ENCODE data around the gene KRT73. TPM values are rescaled to one million over a fixed set of nuclear protein-coding genes. Genes with fewer than 3 reads are reported as not detected.

The KRT73 gene
- total and polyA plus RNA-seq, 4 donors: not detected

DNA sequence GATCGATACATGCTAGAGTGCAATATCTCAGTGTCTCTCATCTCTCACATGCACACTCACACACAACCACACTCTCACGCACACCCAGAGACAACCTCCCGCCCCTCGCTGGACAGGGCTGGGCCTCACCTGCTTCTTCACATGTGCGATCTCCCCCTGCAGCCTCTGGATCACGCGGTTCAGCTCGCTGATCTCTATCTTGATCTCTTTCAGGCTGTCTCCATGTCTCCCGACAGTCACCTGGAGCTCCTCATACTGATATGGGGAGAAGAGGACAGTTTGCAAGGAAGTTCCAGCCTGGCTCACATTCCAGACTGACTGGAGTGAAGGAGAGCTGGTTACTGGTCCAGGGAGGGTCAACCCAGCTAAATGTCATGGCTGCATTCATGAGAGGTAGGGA, 29.2 kb upstream of the KRT73 start (continued):
- TF ChIP-seq, protein P1, sequence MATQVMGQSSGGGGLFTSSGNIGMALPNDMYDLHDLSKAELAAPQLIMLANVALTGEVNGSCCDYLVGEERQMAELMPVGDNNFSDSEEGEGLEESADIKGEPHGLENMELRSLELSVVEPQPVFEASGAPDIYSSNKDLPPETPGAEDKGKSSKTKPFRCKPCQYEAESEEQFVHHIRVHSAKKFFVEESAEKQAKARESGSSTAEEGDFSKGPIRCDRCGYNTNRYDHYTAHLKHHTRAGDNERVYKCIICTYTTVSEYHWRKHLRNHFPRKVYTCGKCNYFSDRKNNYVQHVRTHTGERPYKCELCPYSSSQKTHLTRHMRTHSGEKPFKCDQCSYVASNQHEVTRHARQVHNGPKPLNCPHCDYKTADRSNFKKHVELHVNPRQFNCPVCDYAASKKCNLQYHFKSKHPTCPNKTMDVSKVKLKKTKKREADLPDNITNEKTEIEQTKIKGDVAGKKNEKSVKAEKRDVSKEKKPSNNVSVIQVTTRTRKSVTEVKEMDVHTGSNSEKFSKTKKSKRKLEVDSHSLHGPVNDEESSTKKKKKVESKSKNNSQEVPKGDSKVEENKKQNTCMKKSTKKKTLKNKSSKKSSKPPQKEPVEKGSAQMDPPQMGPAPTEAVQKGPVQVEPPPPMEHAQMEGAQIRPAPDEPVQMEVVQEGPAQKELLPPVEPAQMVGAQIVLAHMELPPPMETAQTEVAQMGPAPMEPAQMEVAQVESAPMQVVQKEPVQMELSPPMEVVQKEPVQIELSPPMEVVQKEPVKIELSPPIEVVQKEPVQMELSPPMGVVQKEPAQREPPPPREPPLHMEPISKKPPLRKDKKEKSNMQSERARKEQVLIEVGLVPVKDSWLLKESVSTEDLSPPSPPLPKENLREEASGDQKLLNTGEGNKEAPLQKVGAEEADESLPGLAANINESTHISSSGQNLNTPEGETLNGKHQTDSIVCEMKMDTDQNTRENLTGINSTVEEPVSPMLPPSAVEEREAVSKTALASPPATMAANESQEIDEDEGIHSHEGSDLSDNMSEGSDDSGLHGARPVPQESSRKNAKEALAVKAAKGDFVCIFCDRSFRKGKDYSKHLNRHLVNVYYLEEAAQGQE (IDR thresholded peaks at IDR 0.05): no peak
- TF ChIP-seq FOXA2 (IDR thresholded peaks at IDR 0.05): no peak
- no peak for TF ChIP-seq GABPA (IDR thresholded peaks at IDR 0.05 in 1 of 2, conservative IDR thresholded peaks at IDR 0.05 in 1 of 2)
- TF ChIP-seq HNF4A (conservative IDR thresholded peaks at IDR 0.05): no peak
- TF ChIP-seq HNF4G (IDR thresholded peaks at IDR 0.05): no peak
- TF ChIP-seq NR2F2 (IDR thresholded peaks at IDR 0.05): no peak

DNA sequence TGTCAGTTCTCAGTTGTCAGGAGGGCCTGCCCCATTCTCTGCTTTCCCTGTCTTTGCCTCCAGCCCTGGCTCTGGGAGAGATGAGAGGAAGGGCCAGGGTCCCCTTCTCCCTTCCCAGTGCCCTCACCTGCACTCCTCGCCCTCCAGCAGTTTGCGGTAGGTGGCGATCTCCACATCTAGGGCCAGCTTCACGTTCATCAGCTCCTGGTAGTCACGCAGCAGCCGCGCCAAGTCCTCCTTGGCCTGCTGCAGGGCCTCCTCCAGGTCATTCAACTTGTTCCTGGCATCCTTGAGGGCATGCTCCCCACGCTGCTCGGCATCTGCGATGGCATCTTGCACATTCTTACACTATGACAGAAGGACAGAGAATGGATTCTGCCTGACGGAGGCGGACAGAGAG, 28.3 kb upstream of the KRT73 start:
- no peak overlapping the region for H3K4me3 ChIP-seq (ENCODE audit: low read depth in 1 of 3, low read length in 3 of 3)
- H3K36me3 ChIP-seq (ENCODE audit: control insufficient read depth in 4 of 4, insufficient read depth in 3 of 4, low read depth in 1 of 4, low read length in 3 of 4): no peaks in the 10 kb centered on the region
- TF ChIP-seq NR2F2 (IDR thresholded peaks at IDR 0.05) (no peak), HNF4A (conservative IDR thresholded peaks at IDR 0.05) (no peak), RXRA (IDR thresholded peaks at IDR 0.05) (no peak), GABPA (IDR thresholded peaks at IDR 0.05 in 1 of 2, conservative IDR thresholded peaks at IDR 0.05 in 1 of 2) (no peak), JUND (IDR thresholded peaks at IDR 0.05) (no peak), FOXA2 (IDR thresholded peaks at IDR 0.05) (no peak), EGR1 (IDR thresholded peaks at IDR 0.05; ENCODE audit: low read depth in 2 of 2) (no peak), RAD21 (IDR thresholded peaks at IDR 0.05) (no peak), TAF1 (conservative IDR thresholded peaks at IDR 0.05) (no peak), YY1 (IDR thresholded peaks at IDR 0.05) (no peak), SP1 (IDR thresholded peaks at IDR 0.05) (no peak), HNF4G (IDR thresholded peaks at IDR 0.05) (no peak), FOXA1 (IDR thresholded peaks at IDR 0.05) (no peak)
- TF ChIP-seq, protein P1 (IDR thresholded peaks at IDR 0.05): no peak
- TF ChIP-seq, protein P2, sequence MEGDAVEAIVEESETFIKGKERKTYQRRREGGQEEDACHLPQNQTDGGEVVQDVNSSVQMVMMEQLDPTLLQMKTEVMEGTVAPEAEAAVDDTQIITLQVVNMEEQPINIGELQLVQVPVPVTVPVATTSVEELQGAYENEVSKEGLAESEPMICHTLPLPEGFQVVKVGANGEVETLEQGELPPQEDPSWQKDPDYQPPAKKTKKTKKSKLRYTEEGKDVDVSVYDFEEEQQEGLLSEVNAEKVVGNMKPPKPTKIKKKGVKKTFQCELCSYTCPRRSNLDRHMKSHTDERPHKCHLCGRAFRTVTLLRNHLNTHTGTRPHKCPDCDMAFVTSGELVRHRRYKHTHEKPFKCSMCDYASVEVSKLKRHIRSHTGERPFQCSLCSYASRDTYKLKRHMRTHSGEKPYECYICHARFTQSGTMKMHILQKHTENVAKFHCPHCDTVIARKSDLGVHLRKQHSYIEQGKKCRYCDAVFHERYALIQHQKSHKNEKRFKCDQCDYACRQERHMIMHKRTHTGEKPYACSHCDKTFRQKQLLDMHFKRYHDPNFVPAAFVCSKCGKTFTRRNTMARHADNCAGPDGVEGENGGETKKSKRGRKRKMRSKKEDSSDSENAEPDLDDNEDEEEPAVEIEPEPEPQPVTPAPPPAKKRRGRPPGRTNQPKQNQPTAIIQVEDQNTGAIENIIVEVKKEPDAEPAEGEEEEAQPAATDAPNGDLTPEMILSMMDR (IDR thresholded peaks at IDR 0.05; ENCODE audit: low read depth, low read length, missing input control): no peak
- TF ChIP-seq, protein P3, sequence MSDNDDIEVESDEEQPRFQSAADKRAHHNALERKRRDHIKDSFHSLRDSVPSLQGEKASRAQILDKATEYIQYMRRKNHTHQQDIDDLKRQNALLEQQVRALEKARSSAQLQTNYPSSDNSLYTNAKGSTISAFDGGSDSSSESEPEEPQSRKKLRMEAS (IDR thresholded peaks at IDR 0.05): no peak
- TF ChIP-seq, protein P4, sequence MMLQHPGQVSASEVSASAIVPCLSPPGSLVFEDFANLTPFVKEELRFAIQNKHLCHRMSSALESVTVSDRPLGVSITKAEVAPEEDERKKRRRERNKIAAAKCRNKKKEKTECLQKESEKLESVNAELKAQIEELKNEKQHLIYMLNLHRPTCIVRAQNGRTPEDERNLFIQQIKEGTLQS (IDR thresholded peaks at IDR 0.05): no peak
- TF ChIP-seq, protein P5, sequence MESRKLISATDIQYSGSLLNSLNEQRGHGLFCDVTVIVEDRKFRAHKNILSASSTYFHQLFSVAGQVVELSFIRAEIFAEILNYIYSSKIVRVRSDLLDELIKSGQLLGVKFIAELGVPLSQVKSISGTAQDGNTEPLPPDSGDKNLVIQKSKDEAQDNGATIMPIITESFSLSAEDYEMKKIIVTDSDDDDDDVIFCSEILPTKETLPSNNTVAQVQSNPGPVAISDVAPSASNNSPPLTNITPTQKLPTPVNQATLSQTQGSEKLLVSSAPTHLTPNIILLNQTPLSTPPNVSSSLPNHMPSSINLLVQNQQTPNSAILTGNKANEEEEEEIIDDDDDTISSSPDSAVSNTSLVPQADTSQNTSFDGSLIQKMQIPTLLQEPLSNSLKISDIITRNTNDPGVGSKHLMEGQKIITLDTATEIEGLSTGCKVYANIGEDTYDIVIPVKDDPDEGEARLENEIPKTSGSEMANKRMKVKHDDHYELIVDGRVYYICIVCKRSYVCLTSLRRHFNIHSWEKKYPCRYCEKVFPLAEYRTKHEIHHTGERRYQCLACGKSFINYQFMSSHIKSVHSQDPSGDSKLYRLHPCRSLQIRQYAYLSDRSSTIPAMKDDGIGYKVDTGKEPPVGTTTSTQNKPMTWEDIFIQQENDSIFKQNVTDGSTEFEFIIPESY (IDR thresholded peaks at IDR 0.05): no peak
- DNase-seq (ENCODE audit: low spot score): peak; percentile 27
- 82% methylated on average over 12 of the region's 12 CpGs for WGBS
- H3K27ac ChIP-seq (ENCODE audit: low read depth in 1 of 2, low read length in 2 of 2): no peak overlapping the region
- no peak overlapping the region for H3K9ac ChIP-seq (ENCODE audit: low read depth in 1 of 2, low read length in 2 of 2)
- no peaks in the 10 kb centered on the region for H3K4me1 ChIP-seq (ENCODE audit: control insufficient read depth in 4 of 4, insufficient read depth in 4 of 4, low read length in 3 of 4)
- H3K27me3 ChIP-seq (ENCODE audit: control insufficient read depth in 4 of 4, insufficient read depth in 4 of 4, low read length in 3 of 4): peaks cover 0 to 3% (median 0%) of the 10 kb centered on the region in 4 donors
- no peaks in the 10 kb centered on the region for H3K9me3 ChIP-seq (ENCODE audit: control insufficient read depth in 4 of 4, low read length in 3 of 4)
